GM12891 (cell line): ENCODE data around the gene TNRC6C.
A peak's percentile ranks its signal among the peaks of the same experiment; 100 is the strongest.

ENCODE experiments used
- DNase-seq: peaks from one replicate; pipeline ENCODE4 v3.0.0; 2011; ENCODE audit warnings: low spot score; ENCODE audit not compliant: insufficient read length
- FAIRE-seq: peaks from 2 replicates; lab custom pipeline; 2011; peaks lifted over from hg19 to GRCh38; lab: Jason Lieb, UNC
- PAX5 ChIP-seq: IDR thresholded peaks from 2 replicates; pipeline ENCODE4 v1.6.1; 2011; ENCODE audit warnings: low read length, moderate library complexity, mild to moderate bottlenecking; ENCODE audit not compliant: insufficient read depth, severe bottlenecking
- POLR2A ChIP-seq: IDR thresholded peaks from 2 replicates; pipeline ENCODE4 v1.6.1; 2011; ENCODE audit warnings: low read depth, low read length, control low read depth
- POLR2AphosphoS5 ChIP-seq: IDR thresholded peaks from 2 replicates; pipeline ENCODE4 v1.6.1; 2011; ENCODE audit warnings: low read depth, low read length, control low read depth
- POU2F2 ChIP-seq: IDR thresholded peaks from 2 replicates; pipeline ENCODE4 v1.6.1; 2011; ENCODE audit warnings: low read depth, mild to moderate bottlenecking, control low read depth, low read length, moderate library complexity
- SPI1 ChIP-seq: IDR thresholded peaks from 2 replicates; pipeline ENCODE4 v1.6.1; 2011; ENCODE audit warnings: low read depth, low read length, control low read depth
- TAF1 ChIP-seq: IDR thresholded peaks from 2 replicates; pipeline ENCODE4 v1.6.1; 2011; ENCODE audit warnings: low read depth, low read length, control low read depth

Gene TNRC6C

DNA sequence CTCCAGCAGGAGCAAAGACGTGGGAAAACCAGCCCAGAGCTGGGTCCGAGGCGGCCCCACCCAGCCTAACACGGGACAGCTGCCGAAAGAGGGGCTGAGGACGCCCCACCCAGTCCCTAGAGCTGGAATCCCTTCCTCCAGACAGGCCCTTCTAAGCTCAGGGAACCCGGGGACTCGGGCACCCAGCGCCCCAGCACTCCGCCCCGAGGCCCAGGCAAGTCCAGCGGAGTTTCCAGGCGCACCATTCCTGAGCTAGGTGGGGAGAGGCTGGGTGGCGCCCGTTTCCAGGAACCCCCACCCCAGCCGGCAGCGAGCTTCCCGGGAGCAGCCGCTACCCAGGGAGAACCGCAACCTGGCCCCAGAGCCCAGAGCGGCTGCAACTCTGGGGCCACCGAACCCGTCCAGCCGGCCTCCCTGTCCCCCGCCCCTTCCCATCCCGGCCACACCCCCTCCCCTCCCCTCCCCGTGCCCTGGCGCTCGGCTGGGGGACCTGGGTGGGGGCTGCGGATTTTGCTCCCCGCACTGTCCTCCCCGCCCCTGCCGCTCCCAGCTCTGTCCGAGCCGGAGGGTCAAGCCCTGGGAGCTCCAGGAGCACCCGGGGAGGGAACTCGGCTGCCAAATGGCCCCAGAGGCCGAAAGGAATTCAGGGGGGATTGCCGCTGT is 169.5 kb downstream of the TNRC6C start:
- FAIRE-seq (no peak), DNase-seq (no peak)
- no peak for TF ChIP-seq SPI1
- no peak for TF ChIP-seq PAX5
- TF ChIP-seq POLR2A = no peak
- TF ChIP-seq TAF1 = no peak
- TF ChIP-seq POLR2AphosphoS5 = no peak
- TF ChIP-seq POU2F2 = no peak

DNA sequence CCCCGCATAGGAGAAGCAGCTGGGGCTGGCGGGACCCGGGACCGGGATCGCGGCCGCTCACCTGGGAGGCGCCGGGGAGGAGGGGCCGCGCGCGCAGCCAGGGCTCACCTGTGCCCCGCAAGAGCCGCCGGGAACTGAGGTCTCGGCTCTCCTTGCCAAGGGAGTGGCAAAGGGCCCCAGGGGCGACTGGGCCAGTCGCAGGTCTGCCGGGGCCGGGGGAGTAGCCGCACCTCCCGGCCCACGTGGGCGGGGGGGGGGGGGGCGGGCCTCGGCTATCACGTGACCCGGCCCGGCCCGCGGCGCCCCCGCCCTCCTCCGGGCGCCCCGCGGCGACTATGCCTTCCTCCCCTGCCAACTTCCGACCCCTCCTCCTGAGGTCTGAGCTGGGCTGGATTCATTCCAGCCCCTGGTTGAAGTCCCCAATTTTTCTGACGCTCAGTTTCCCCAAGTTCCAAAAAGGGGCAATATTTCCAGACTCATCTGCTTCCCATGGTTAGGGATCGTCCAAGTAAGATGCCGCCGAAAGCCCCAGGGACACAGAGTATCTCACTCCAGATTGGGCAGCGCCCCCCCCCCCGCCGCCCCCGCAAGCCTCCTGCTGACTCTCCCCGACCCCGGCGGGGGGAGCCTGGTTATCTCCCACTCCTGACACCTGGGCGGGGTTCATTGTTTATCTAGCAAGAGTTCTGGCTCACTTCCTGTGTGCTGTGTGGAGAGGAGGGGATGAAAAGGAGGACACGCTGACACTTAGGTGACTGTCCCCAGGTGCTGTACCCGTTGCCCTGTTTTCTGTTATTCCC is 170.2 kb downstream of the TNRC6C start, which contains the start of gene TMC6:
Gene TMC6, minus strand, starts transcription at position 205 of the 800 bp plus-strand sequence. CDS start 1,923 bp downstream, outside the sequence.
- peak; percentile 81 for DNase-seq
- peak; percentile 86 for FAIRE-seq
- no peak for TF ChIP-seq POU2F2
- TF ChIP-seq POLR2AphosphoS5 = no peak; the same call in 1 of the 2 replicates
- no peak; the same call in 1 of the 2 replicates for TF ChIP-seq SPI1
- TF ChIP-seq POLR2A = no peak; the same call in 1 of the 2 replicates
- no peak for TF ChIP-seq TAF1
- TF ChIP-seq PAX5 = no peak

DNA sequence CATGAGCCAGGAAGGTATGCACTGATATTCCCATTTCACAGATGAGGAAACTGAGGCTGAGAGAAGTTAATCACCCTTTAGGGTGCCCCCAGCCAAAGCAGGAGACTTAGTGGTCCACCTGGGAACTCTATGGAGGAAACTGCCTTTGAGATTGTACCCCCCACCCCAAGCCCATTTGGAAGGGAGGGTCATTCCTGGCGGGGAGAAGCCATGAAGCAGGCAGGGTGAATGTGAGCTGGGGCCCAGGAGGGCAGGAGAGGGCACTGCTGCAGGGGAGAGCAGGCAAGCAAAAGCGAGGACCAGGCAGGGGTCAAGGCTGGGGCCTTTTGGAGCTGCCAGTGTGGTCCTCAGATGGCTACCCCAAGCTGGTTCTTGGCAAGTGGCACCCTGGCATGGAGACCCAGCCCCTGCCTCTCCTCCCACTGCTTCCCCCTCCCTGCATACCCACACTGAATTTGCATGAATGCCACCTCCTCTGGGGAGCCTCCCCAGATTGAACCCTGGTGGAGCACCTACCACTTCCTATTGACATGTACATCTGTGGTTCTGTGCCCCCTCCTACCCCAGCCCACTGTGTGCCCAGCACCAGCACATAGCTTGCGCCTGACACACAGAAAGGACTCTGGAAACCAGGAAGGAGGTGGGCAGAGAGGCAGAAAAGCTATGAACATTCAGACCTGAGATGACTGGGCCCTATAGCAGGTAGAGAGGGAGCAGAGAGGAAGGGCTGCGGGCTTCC is 171.0 kb downstream of the TNRC6C start:
- FAIRE-seq (peak; percentile 33), DNase-seq (no peak)
- TF ChIP-seq PAX5 (no peak), POLR2AphosphoS5 (no peak), SPI1 (no peak), POU2F2 (peak; percentile 89; the same call in 1 of the 2 replicates), TAF1 (no peak), POLR2A (no peak; the same call in 1 of the 2 replicates)

DNA sequence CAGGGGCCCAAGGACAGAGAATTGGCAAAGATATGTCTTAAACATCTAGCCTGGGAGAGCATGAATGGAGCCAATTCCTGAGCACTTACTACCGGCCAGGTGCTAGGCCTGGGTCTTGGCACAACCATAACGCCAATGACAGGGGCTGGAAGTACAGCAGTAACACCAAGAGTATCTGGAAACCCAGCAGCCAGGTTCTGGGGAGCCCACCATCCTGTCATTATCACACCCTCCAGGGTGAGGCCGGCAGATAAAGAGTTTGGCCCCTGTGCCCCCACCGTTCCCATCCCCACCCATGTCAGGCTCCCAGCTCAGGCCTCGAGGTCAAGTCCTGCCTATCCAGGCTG is 171.6 kb downstream of the TNRC6C start:
- DNase-seq = no peak
- no peak; the same call in 1 of the 2 replicates for TF ChIP-seq POLR2AphosphoS5
- no peak for TF ChIP-seq POU2F2
- TF ChIP-seq SPI1 = no peak
- no peak for TF ChIP-seq PAX5
- TF ChIP-seq TAF1 = no peak
- no peak; the same call in 1 of the 2 replicates for TF ChIP-seq POLR2A
- FAIRE-seq = no peak

DNA sequence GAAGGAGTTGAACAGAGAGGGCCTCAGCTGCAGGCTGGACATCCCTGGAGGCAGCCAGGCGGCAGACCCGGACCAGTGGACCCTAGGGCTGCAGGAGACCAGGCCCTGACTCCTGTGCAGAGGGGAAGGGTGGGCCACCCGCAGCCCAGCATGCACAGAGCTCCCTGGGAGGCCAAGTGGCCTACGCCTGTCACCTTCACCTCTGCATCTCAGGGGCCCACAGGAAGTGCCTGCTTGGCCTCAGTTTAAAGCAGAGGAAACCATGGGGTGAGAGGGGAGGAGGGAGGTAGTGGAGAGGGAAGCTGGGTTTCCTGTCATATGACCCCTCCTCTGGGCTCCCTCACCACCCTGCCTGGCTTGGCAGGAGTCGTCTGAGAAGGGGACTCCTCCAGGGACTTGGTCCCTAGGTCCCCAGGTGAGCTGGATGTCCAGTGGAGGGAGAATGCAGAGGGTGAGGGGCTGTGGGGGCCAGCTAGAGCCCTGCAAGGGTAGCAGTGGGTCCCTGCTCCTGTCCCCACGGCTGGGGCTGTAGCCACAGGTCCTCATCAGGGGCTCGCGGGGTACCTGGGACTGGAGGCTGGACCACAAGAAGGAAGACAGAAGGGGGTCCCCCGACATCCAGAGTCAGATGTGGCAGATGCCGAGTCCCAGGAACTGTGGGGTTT is 172.1 kb downstream of the TNRC6C start, which contains the start of gene TMC8:
Gene TMC8, plus strand, starts transcription at position 335 of the 665 bp plus-strand sequence. CDS start 818 bp downstream, outside the sequence.
- TF ChIP-seq POU2F2 = no peak
- TF ChIP-seq PAX5 = no peak
- peak; percentile 29; the same call in 1 of the 2 replicates for TF ChIP-seq POLR2A
- peak; percentile 53; the same call in 1 of the 2 replicates for TF ChIP-seq POLR2AphosphoS5
- 0 out of 2 replicates have a peak, but pooled peaks have one; percentile 30 for TF ChIP-seq TAF1
- TF ChIP-seq SPI1 = peak; percentile 58; the same call in 1 of the 2 replicates
- peak; percentile 90 for FAIRE-seq
- DNase-seq = no peak

DNA sequence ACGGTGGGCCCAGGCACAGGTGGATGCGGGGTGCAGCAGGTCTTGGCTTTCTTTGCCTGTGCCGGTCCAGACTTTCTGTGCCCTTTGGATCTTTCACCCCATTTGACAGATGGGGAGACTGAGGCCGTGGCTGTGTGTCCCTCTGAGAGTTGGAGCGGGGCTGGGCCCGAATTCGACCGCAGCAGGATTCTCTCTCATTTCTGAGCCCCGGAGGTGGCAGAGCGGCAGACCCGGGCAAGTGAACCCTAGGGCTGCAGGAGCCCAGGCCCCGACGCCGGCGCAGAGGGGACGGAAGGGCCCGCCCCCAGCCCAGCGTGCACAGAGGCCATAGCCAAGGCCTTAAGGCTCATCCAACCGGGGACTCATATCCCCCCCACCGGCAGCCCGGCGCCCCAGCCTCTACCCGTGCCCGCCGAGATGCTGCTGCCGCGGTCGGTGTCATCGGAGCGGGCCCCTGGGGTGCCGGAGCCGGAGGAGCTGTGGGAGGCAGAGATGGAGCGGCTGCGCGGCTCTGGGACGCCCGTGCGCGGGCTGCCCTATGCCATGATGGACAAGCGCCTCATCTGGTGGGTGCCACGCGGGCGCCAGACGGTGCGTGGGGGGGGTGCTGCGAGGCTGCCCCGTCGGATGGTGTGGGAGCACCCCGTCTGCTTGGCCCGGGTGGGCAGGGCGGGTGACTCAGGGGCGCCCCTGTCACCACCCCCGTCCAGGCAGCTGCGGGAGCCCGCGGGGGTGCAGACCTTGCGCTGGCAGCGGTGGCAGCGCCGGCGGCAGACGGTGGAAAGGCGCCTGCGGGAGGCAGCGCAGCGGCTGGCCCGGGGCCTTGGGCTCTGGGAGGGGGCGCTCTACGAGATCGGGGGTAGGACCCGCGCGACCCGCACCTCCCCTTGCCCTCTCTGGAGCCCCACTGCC is 172.9 kb downstream of the TNRC6C start:
- DNase-seq = no peak
- no peak for TF ChIP-seq SPI1
- TF ChIP-seq POLR2A = no peak; the same call in 1 of the 2 replicates
- TF ChIP-seq TAF1 = no peak
- peak; percentile 31; the same call in 1 of the 2 replicates for TF ChIP-seq POLR2AphosphoS5
- no peak for TF ChIP-seq POU2F2
- no peak for TF ChIP-seq PAX5
- no peak for FAIRE-seq

DNA sequence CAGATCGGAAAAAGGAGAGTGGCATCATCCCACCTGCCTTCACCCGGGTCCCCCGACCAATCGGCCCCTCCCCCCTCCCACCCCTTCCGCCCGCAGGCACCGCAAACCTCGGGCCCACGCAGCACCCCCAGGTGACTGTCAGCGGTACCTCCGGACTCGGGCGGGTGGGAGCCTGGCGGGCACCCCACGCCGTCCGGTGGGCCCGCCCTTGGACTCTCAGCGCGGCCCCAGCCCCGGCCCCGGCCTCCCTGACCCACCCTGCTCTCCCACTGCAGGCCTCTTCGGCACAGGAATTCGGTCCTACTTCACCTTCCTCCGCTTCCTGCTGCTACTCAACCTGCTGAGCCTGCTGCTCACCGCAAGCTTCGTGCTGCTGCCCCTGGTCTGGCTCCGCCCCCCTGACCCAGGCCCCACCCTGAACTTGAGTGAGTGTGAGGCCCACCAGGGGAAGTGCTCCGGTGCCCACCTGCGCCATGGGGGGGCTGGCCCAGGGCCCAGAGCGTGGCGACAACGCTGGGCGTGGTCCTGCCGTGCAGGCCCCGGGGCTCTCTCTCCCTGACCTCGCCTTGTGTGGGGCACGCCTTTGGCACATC is 173.7 kb downstream of the TNRC6C start:
- no peak for DNase-seq
- peak; percentile 88 for FAIRE-seq
- peak; percentile 64 for TF ChIP-seq POLR2A
- TF ChIP-seq TAF1 = no peak; the same call in 1 of the 2 replicates
- no peak for TF ChIP-seq PAX5
- 0 out of 2 replicates have a peak, but pooled peaks have one; percentile 29 for TF ChIP-seq SPI1
- TF ChIP-seq POU2F2 = 0 out of 2 replicates have a peak, but pooled peaks have one; percentile 13
